IMR-90 (cell line): ENCODE measurements around the gene HNRNPA3. TPM values are rescaled to one million over a fixed set of nuclear protein-coding genes. Genes with fewer than 3 reads are reported as not detected.

Source experiments
- ATAC-seq: fragments of 200-7000 bp; cut with Tn5 transposase; 2 replicates; pipeline ENCODE4 v1.9.1; 2020; ENCODE audit warnings: low read depth, mild to moderate bottlenecking, moderate library complexity
- BruUV-seq: library from RNA; stranded (reverse); fragments of 400-500 nt; replicated peaks from 2 replicates; lab custom pipeline; 2021; lab: Mats Ljungman, UMichigan
- CTCF ChIA-PET: fragments of 300-600 bp; formaldehyde crosslinking; extraction: SDS; loops from one replicate; lab custom pipeline; 2021; ENCODE audit warnings: antibody characterized with exemption; lab: Yijun Ruan, JAX
- POLR2A ChIA-PET: fragments of 300-600 bp; sonication (Branson Sonifier 250); formaldehyde crosslinking; loops from one replicate; lab custom pipeline; 2022; ENCODE audit warnings: antibody characterized with exemption; ENCODE audit not compliant: unreplicated experiment; lab: Charles Lee
- DNase-seq: peaks from one replicate; pipeline ENCODE4 v3.0.0; 2013
- H2AFZ ChIP-seq: replicated peaks from 2 replicates; pipeline ENCODE3; 2013; ENCODE audit warnings: low read length, mild to moderate bottlenecking; ENCODE audit not compliant: poor library complexity
- H2AK5ac ChIP-seq: 2 replicates; pipeline ENCODE4 v1.6.1; 2013; ENCODE audit warnings: low read depth, low read length, inconsistent platforms
- H2AK9ac ChIP-seq: replicated peaks from 2 replicates; pipeline ENCODE3; 2013; ENCODE audit warnings: mild to moderate bottlenecking, low read depth, low read length, moderate library complexity; ENCODE audit not compliant: poor library complexity
- H2BK120ac ChIP-seq: 2 replicates; pipeline ENCODE4 v1.6.1; 2013; ENCODE audit warnings: low read depth, low read length, inconsistent platforms
- H2BK15ac ChIP-seq: 3 replicates; pipeline ENCODE4 v1.6.1; 2013; ENCODE audit warnings: low read depth, low read length, inconsistent platforms
- H2BK20ac ChIP-seq: 2 replicates; pipeline ENCODE4 v1.6.1; 2013; ENCODE audit warnings: low read depth, mild to moderate bottlenecking, inconsistent platforms, low read length, moderate library complexity
- H2BK5ac ChIP-seq: 2 replicates; pipeline ENCODE4 v1.6.1; 2013; ENCODE audit warnings: mild to moderate bottlenecking, low read depth, low read length, inconsistent platforms; ENCODE audit not compliant: poor library complexity, severe bottlenecking
- H3K14ac ChIP-seq: replicated peaks from 2 replicates; pipeline ENCODE4 v1.6.1; 2013; ENCODE audit warnings: low read depth, low read length, inconsistent platforms
- H3K18ac ChIP-seq: 2 replicates; pipeline ENCODE4 v1.6.1; 2013; ENCODE audit warnings: low read depth, low read length, control low read depth
- H3K23ac ChIP-seq: 2 replicates; pipeline ENCODE4 v1.6.1; 2013; ENCODE audit warnings: low read depth, low read length, inconsistent platforms
- H3K27ac ChIP-seq: 2 replicates; pipeline ENCODE4 v1.5.1; 2013; ENCODE audit warnings: mild to moderate bottlenecking, control low read depth, low read length; ENCODE audit not compliant: insufficient read depth
- H3K27me3 ChIP-seq: 2 replicates; pipeline ENCODE4 v1.6.1; 2013; ENCODE audit warnings: low read length; ENCODE audit not compliant: control insufficient read depth, insufficient read depth
- H3K36me3 ChIP-seq: 2 replicates; pipeline ENCODE4 v1.6.1; 2013; ENCODE audit warnings: low read length, mixed read lengths; ENCODE audit not compliant: control insufficient read depth, insufficient read depth
- H3K4ac ChIP-seq: 2 replicates; pipeline ENCODE4 v1.6.1; 2013; ENCODE audit warnings: low read depth, low read length, inconsistent platforms
- H3K4me1 ChIP-seq: 2 replicates; pipeline ENCODE4 v1.6.1; 2013; ENCODE audit warnings: low read length, mixed read lengths; ENCODE audit not compliant: control insufficient read depth, insufficient read depth
- H3K4me2 ChIP-seq: 2 replicates; pipeline ENCODE4 v1.6.1; 2013; ENCODE audit warnings: low read depth, mild to moderate bottlenecking, control low read depth, low read length, moderate library complexity
- H3K4me3 ChIP-seq: 2 replicates; pipeline ENCODE4 v1.5.1; 2013; ENCODE audit warnings: low read depth, mild to moderate bottlenecking, control low read depth, low read length, moderate library complexity; ENCODE audit not compliant: insufficient read depth
- H3K56ac ChIP-seq: 2 replicates; pipeline ENCODE4 v1.6.1; 2013; ENCODE audit warnings: low read length, inconsistent platforms; ENCODE audit not compliant: insufficient read depth; ENCODE audit errors: extremely low read depth
- H3K79me1 ChIP-seq, 2 experiments: 2 replicates each; pipeline ENCODE4 v1.6.1; 2013; ENCODE audit warnings: low read length in 2 of 2, inconsistent platforms in 1 of 2, low read depth in 1 of 2
- H3K9ac ChIP-seq: 2 replicates; pipeline ENCODE4 v1.6.1; 2013; ENCODE audit warnings: low read depth, low read length, control low read depth
- H3K9me1 ChIP-seq: 2 replicates; pipeline ENCODE4 v1.6.1; 2013; ENCODE audit warnings: low read length, inconsistent platforms; ENCODE audit not compliant: insufficient read depth
- H3K9me3 ChIP-seq: 2 replicates; pipeline ENCODE4 v1.6.1; 2013; ENCODE audit warnings: low read length; ENCODE audit not compliant: control insufficient read depth, insufficient read depth
- H4K20me1 ChIP-seq: 2 replicates; pipeline ENCODE4 v1.6.1; 2013; ENCODE audit warnings: low read length, inconsistent platforms; ENCODE audit not compliant: insufficient read depth
- H4K5ac ChIP-seq: 2 replicates; pipeline ENCODE4 v1.6.1; 2013; ENCODE audit warnings: mild to moderate bottlenecking, low read depth, low read length, control low read depth
- H4K8ac ChIP-seq, 2 experiments: 2 replicates each; pipeline ENCODE4 v1.6.1; 2013; ENCODE audit warnings: low read depth in 2 of 2, low read length in 2 of 2, control low read depth in 1 of 2, inconsistent platforms in 1 of 2
- H4K91ac ChIP-seq: 2 replicates; pipeline ENCODE4 v1.6.1; 2013; ENCODE audit warnings: low read depth, low read length, inconsistent platforms; ENCODE audit not compliant: insufficient read depth
- BHLHE40 ChIP-seq: fragments of 150-350 bp; IDR thresholded peaks from 2 replicates; pipeline ENCODE4 v1.6.1; 2016; ENCODE audit warnings: mild to moderate bottlenecking, low read depth, low read length
- CEBPB ChIP-seq: IDR thresholded peaks from 2 replicates; pipeline ENCODE4 v1.6.1; 2012; ENCODE audit warnings: low read depth, low read length, improper control_type of control experiment
- CHD1 ChIP-seq: IDR thresholded peaks from 2 replicates; pipeline ENCODE4 v1.6.1; 2012; ENCODE audit warnings: low read depth, low read length, improper control_type of control experiment
- FOS ChIP-seq: fragments of 150-350 bp; IDR thresholded peaks from 2 replicates; pipeline ENCODE4 v1.6.1; 2016; ENCODE audit warnings: low read depth, low read length
- MAFK ChIP-seq: IDR thresholded peaks from 2 replicates; pipeline ENCODE4 v1.6.1; 2012; ENCODE audit warnings: low read depth, low read length, improper control_type of control experiment
- MXI1 ChIP-seq: IDR thresholded peaks from 2 replicates; pipeline ENCODE4 v1.6.1; 2012; ENCODE audit warnings: low read depth, mild to moderate bottlenecking, low read length, moderate library complexity, borderline replicate concordance
- NFE2L2 ChIP-seq: fragments of 150-350 bp; IDR thresholded peaks from 2 replicates; pipeline ENCODE4 v1.6.1; 2016; ENCODE audit warnings: low read depth, mild to moderate bottlenecking, low read length
- POLR2A ChIP-seq: IDR thresholded peaks from 2 replicates; pipeline ENCODE4 v1.6.1; 2012; ENCODE audit warnings: mild to moderate bottlenecking, low read depth, low read length
- RAD21 ChIP-seq: IDR thresholded peaks from 2 replicates; pipeline ENCODE4 v1.6.1; 2012; ENCODE audit warnings: low read length, improper control_type of control experiment
- RCOR1 ChIP-seq: IDR thresholded peaks from 2 replicates; pipeline ENCODE4 v1.6.1; 2012; ENCODE audit warnings: mild to moderate bottlenecking, low read length, improper control_type of control experiment; ENCODE audit not compliant: insufficient replicate concordance
- RFX5 ChIP-seq: IDR thresholded peaks from 2 replicates; pipeline ENCODE4 v1.8.0; 2012; ENCODE audit warnings: low read depth, mild to moderate bottlenecking, low read length, moderate library complexity
- SMC3 ChIP-seq: fragments of 150-350 bp; IDR thresholded peaks from 2 replicates; pipeline ENCODE4 v1.6.1; 2016; ENCODE audit warnings: low read depth, mild to moderate bottlenecking, antibody characterized with exemption, low read length, moderate library complexity
- WGBS, 2 experiments: methylation state at CpG; one replicate each; pipeline versions ENCODE4 v1.1.5 to v1.1.7; 2013; ENCODE audit warnings: missing lambda C conversion rate in 2 of 2; ENCODE audit not compliant: insufficient read length in 1 of 2; ENCODE audit errors: extremely low coverage in 2 of 2; 5-methylcytosine and 5-hydroxymethylcytosine counted together
- dilution Hi-C: fragments of 300-500 bp; cut with HindIII; formaldehyde crosslinking; loops from one replicate; pipeline ENCODE4 v1.14.3; 2018; ENCODE audit warnings: low sequenced_read_pairs; ENCODE audit not compliant: unreplicated experiment
- in situ Hi-C: fragments of 300-500 bp; cut with MboI; formaldehyde crosslinking; loops from 3 replicates; pipeline ENCODE4 v1.14.3; 2019; ENCODE audit warnings: low sequenced_read_pairs, inconsistent platforms, mixed read lengths
- intact Hi-C: fragments of 100-400 bp; cut with micrococcal nuclease; formaldehyde crosslinking; loops from 2 replicates; pipeline ENCODE4 v1.10.0; 2022
- polyA plus RNA-seq, 3 experiments: library from polyadenylated mRNA; depleted of rRNA; stranded (reverse); fragments of >200 nt; gene quantifications; 2 replicates each; pipeline ENCODE4 v1.2.3, GENCODE V29; 2012; ENCODE audit warnings: low replicate concordance in 1 of 3
- total RNA-seq: library from RNA; depleted of rRNA; stranded (reverse); fragments of >200 nt; gene quantifications from 2 replicates; pipeline ENCODE4 v1.2.3, GENCODE V29; 2012
- TF ChIP-seq, protein P1 (sequence below): conservative IDR thresholded peaks from 2 replicates; pipeline ENCODE4 v1.5.1; 2012; ENCODE audit warnings: mild to moderate bottlenecking, low read depth, low read length, improper control_type of control experiment
- TF ChIP-seq, protein P2 (sequence below): fragments of 150-350 bp; IDR thresholded peaks from 2 replicates; pipeline ENCODE4 v1.6.1; 2016; ENCODE audit warnings: low read depth, mild to moderate bottlenecking, low read length, moderate library complexity, borderline replicate concordance
- TF ChIP-seq, protein P3 (sequence below): fragments of 150-350 bp; IDR thresholded peaks from 2 replicates; pipeline ENCODE4 v1.6.1; 2017; ENCODE audit warnings: mild to moderate bottlenecking, antibody characterized with exemption, low read length, low read depth

The HNRNPA3 gene
- total and polyA plus RNA-seq, 2 of the 4 experiments (the other 2 are of a cell fraction) = 18.6 to 111 TPM

DNA sequence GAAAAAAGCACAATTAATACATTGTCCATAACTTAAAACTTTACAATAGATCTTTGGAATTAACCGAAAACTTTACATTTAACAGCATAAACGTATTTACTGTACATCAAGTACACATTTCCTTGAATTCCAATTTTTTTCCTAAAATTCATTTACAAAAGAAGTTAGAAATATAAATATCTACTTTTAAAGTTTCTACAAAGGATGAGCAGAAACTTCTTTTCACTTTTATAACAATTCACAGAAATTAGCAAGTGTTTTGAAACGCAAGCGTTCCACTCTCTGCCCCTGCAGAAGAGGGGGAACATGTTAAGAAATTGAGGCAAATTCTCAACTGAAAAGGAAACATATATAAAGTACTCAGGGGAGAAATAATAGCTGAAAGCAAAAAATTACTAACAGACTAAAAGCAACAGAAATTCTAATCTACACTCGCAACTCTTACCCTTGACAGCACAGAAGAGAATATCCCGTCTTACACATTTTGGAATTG lies 50.4 kb downstream of the HNRNPA3 start:
- Histone ChIP-seq H3K18ac (peak overlapping the region; percentile 48), H2BK15ac (0 out of 3 replicates have a peak overlapping the region, but pooled peaks have one; percentile 40), H2BK120ac (peak overlapping the region; percentile 60; the same call in 1 of the 2 replicates), H3K27me3 (no peaks in the 10 kb centered on the region), H3K14ac (peak overlapping the region; percentile 90), H4K8ac (peak overlapping the region in 1 of 2 experiments; percentile 74; a peak in 2 of 4 replicates), H4K91ac (peak overlapping the region; percentile 61; the same call in 1 of the 2 replicates), H3K56ac (peak overlapping the region; percentile 94), H2BK5ac (peak overlapping the region; percentile 94), H3K4me1 (peaks cover 3% of the 10 kb centered on the region), H4K5ac (no peak overlapping the region), H3K27ac (peak overlapping the region; percentile 89), H3K4me3 (peak overlapping the region; percentile 69), H3K4me2 (peak overlapping the region; percentile 86; the same call in 1 of the 2 replicates), H3K79me1 (peaks cover 0 to 5% of the 10 kb centered on the region in 2 experiments; a peak in 1 of 4 replicates), H3K9ac (peak overlapping the region; percentile 96), H3K36me3 (peaks cover 6% of the 10 kb centered on the region; the same call in 1 of the 2 replicates), H2AK9ac (peak overlapping the region; percentile 97), H3K9me3 (no peaks in the 10 kb centered on the region), H2AK5ac (no peak overlapping the region; the same call in 1 of the 2 replicates), H2BK20ac (no peak overlapping the region), H3K9me1 (peaks cover 3% of the 10 kb centered on the region), H4K20me1 (peaks cover 48% of the 10 kb centered on the region), H3K23ac (peak overlapping the region; percentile 86; the same call in 1 of the 2 replicates), H3K4ac (peak overlapping the region; percentile 71; the same call in 1 of the 2 replicates), H2AFZ (peak overlapping the region; percentile 90)
- CTCF ChIA-PET = interaction anchor here (0.6 to 3.2 kb wide), 8 partner anchors 25 to 98 kb away, joined by 3 to 29 read pairs (median 4); no protein-coding TSS in a partner anchor
- in situ Hi-C loops = loop anchor here (5.0 kb wide), 1 partner anchor 69 kb away; no protein-coding TSS in a partner anchor
- TSS peak; percentile 44 for BruUV-seq
- dilution Hi-C loops = no loop called here
- no CpG with 5 or more reads among the region's 6 CpGs for WGBS, 2 experiments
- intact Hi-C loops = loop anchor here (1.0 to 10.0 kb wide), 9 partner anchors 34 to 496 kb away; no protein-coding TSS in a partner anchor
- DNase-seq (no peak), ATAC-seq (no peak)
- POLR2A ChIA-PET = interaction anchor here (0.6 to 1.1 kb wide), 3 partner anchors 8 to 97 kb away, joined by 3 to 5 read pairs (median 3); no protein-coding TSS in a partner anchor
- TF ChIP-seq, protein P1, sequence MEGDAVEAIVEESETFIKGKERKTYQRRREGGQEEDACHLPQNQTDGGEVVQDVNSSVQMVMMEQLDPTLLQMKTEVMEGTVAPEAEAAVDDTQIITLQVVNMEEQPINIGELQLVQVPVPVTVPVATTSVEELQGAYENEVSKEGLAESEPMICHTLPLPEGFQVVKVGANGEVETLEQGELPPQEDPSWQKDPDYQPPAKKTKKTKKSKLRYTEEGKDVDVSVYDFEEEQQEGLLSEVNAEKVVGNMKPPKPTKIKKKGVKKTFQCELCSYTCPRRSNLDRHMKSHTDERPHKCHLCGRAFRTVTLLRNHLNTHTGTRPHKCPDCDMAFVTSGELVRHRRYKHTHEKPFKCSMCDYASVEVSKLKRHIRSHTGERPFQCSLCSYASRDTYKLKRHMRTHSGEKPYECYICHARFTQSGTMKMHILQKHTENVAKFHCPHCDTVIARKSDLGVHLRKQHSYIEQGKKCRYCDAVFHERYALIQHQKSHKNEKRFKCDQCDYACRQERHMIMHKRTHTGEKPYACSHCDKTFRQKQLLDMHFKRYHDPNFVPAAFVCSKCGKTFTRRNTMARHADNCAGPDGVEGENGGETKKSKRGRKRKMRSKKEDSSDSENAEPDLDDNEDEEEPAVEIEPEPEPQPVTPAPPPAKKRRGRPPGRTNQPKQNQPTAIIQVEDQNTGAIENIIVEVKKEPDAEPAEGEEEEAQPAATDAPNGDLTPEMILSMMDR = no peak
- TF ChIP-seq RCOR1 (no peak), RAD21 (no peak), MAFK (no peak), CHD1 (no peak; the same call in 1 of the 2 replicates), POLR2A (no peak), NFE2L2 (no peak), MXI1 (no peak), SMC3 (no peak), FOS (no peak), CEBPB (no peak), RFX5 (no peak), BHLHE40 (no peak)
- TF ChIP-seq, protein P2, sequence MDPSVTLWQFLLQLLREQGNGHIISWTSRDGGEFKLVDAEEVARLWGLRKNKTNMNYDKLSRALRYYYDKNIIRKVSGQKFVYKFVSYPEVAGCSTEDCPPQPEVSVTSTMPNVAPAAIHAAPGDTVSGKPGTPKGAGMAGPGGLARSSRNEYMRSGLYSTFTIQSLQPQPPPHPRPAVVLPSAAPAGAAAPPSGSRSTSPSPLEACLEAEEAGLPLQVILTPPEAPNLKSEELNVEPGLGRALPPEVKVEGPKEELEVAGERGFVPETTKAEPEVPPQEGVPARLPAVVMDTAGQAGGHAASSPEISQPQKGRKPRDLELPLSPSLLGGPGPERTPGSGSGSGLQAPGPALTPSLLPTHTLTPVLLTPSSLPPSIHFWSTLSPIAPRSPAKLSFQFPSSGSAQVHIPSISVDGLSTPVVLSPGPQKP = no peak
- TF ChIP-seq, protein P3, sequence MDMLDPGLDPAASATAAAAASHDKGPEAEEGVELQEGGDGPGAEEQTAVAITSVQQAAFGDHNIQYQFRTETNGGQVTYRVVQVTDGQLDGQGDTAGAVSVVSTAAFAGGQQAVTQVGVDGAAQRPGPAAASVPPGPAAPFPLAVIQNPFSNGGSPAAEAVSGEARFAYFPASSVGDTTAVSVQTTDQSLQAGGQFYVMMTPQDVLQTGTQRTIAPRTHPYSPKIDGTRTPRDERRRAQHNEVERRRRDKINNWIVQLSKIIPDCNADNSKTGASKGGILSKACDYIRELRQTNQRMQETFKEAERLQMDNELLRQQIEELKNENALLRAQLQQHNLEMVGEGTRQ = no peak
